ENCODE data around the gene CFAP65. TPM values are rescaled to one million over a fixed set of nuclear protein-coding genes. Genes with fewer than 3 reads are reported as not detected.

The CFAP65 gene
- total and polyA plus RNA-seq, 2 of the 4 experiments (the other 2 are of a cell fraction): not detected

DNA sequence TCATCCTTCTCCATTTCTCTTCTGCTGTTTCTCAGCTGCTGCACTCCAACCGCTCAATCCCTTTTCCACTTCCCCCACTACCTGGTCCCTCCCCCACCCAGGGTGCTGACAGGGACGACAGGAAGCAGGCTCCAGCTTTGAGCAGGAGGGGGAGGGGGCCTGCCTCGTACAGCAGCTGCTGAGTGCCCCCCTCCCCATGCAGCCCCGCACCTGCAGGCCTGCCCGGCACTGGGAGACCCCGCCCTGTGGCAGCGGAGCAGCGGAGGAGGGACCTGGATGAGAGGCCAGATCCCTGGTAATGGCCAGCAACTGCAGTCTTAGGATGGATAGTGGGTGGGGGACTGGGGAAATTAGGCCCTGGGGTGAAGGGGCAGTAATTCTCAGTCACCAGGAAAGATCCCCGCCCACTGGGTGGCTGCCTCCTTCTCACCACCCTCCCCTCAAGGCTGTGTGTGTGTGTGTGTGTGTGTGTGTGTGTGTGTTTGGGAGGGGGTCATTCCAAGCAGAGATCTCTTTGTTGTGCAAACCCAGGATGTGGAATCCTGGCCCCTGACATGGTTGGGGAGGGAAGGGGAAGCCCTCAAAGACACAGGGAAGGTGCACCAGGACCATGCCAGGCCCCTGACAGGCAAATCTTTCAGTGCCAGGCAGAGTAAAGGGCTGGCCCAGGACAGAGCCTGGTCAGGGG, 41.3 kb downstream of the CFAP65 start:
- H3K4me3 ChIP-seq (ENCODE audit: insufficient read depth, low read depth, low read length): no peak overlapping the region
- intact Hi-C loops (cut with micrococcal nuclease): no loop called here
- BruUV-seq (replicated peaks): no TSS peak

More for the DNA sequence above, 41.3 kb downstream of the CFAP65 start:
- H3K79me1 ChIP-seq (ENCODE audit: low read depth in 1 of 2, low read length in 2 of 2): no peaks in the 10 kb centered on the region
- in situ Hi-C loops (cut with MboI; ENCODE audit: low sequenced_read_pairs): no loop called here
- no peak overlapping the region for H3K18ac ChIP-seq (ENCODE audit: low read depth, low read length)
- no peak overlapping the region for H3K23ac ChIP-seq (ENCODE audit: low read depth, low read length)
- no peak for TF ChIP-seq NFE2L2 (IDR thresholded peaks at IDR 0.05; ENCODE audit: low read depth, low read length)
- TF ChIP-seq RFX5 (IDR thresholded peaks at IDR 0.05; ENCODE audit: low read depth, low read length): no peak
- TF ChIP-seq RAD21 (IDR thresholded peaks at IDR 0.05; ENCODE audit: low read length): no peak
- TF ChIP-seq, protein P1, sequence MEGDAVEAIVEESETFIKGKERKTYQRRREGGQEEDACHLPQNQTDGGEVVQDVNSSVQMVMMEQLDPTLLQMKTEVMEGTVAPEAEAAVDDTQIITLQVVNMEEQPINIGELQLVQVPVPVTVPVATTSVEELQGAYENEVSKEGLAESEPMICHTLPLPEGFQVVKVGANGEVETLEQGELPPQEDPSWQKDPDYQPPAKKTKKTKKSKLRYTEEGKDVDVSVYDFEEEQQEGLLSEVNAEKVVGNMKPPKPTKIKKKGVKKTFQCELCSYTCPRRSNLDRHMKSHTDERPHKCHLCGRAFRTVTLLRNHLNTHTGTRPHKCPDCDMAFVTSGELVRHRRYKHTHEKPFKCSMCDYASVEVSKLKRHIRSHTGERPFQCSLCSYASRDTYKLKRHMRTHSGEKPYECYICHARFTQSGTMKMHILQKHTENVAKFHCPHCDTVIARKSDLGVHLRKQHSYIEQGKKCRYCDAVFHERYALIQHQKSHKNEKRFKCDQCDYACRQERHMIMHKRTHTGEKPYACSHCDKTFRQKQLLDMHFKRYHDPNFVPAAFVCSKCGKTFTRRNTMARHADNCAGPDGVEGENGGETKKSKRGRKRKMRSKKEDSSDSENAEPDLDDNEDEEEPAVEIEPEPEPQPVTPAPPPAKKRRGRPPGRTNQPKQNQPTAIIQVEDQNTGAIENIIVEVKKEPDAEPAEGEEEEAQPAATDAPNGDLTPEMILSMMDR (conservative IDR thresholded peaks at IDR 0.05; ENCODE audit: low read depth, low read length): no peak
- TF ChIP-seq FOS (IDR thresholded peaks at IDR 0.05; ENCODE audit: low read depth, low read length): no peak
- no peak for TF ChIP-seq POLR2A (IDR thresholded peaks at IDR 0.05; ENCODE audit: low read depth, low read length)
- no peak for TF ChIP-seq SMC3 (IDR thresholded peaks at IDR 0.05; ENCODE audit: low read depth, low read length)
- TF ChIP-seq RCOR1 (IDR thresholded peaks at IDR 0.05; ENCODE audit: insufficient replicate concordance, low read length): no peak
- no peak for TF ChIP-seq ELK1 (IDR thresholded peaks at IDR 0.05; ENCODE audit: borderline replicate concordance, low read depth, low read length)
- no peak for TF ChIP-seq BHLHE40 (IDR thresholded peaks at IDR 0.05; ENCODE audit: low read depth, low read length)
- no peak for TF ChIP-seq MXI1 (IDR thresholded peaks at IDR 0.05; ENCODE audit: borderline replicate concordance, low read depth, low read length)
- no peak for TF ChIP-seq USF2 (IDR thresholded peaks at IDR 0.05; ENCODE audit: low read depth, low read length)
- TF ChIP-seq MAZ (IDR thresholded peaks at IDR 0.05; ENCODE audit: borderline replicate concordance, low read depth, low read length): no peak
- TF ChIP-seq CEBPB (IDR thresholded peaks at IDR 0.05; ENCODE audit: low read depth, low read length): no peak
- CTCF ChIA-PET: no interaction called here
- DNase-seq: no peak
- no peak overlapping the region for H2AK9ac ChIP-seq (replicated peaks; ENCODE audit: low read depth, low read length, poor library complexity)
- no peaks in the 10 kb centered on the region for H3K36me3 ChIP-seq (ENCODE audit: control insufficient read depth, insufficient read depth, low read length)
- WGBS, 2 experiments (ENCODE audit: extremely low coverage in 2 of 2, insufficient read length in 1 of 2): no CpG with 5 or more reads among the region's 9 CpGs
- H3K4me2 ChIP-seq (ENCODE audit: low read depth, low read length): no peak overlapping the region
- no peak overlapping the region for H2BK15ac ChIP-seq (ENCODE audit: low read depth, low read length)
- H4K91ac ChIP-seq (ENCODE audit: insufficient read depth, low read depth, low read length): no peak overlapping the region
- POLR2A ChIA-PET (ENCODE audit: unreplicated experiment): no interaction called here
- no peaks in the 10 kb centered on the region; the same call in 1 of the 2 replicates for H3K9me3 ChIP-seq (ENCODE audit: control insufficient read depth, insufficient read depth, low read length)
- H4K8ac ChIP-seq (ENCODE audit: low read depth in 2 of 2, low read length in 2 of 2): no peak overlapping the region
- H3K27ac ChIP-seq (ENCODE audit: insufficient read depth, low read length): no peak overlapping the region
- H2AFZ ChIP-seq (replicated peaks; ENCODE audit: low read length, poor library complexity): peak overlapping the region; percentile 16
- no peaks in the 10 kb centered on the region; the same call in 1 of the 2 replicates for H4K20me1 ChIP-seq (ENCODE audit: insufficient read depth, low read length)
- no peak overlapping the region for H2BK20ac ChIP-seq (ENCODE audit: low read depth, low read length)
- ATAC-seq (ENCODE audit: low read depth): no peak
- no peak overlapping the region for H4K5ac ChIP-seq (ENCODE audit: low read depth, low read length)
- H3K4me1 ChIP-seq (ENCODE audit: control insufficient read depth, insufficient read depth, low read length): no peaks in the 10 kb centered on the region
- no peak overlapping the region for H2BK5ac ChIP-seq (ENCODE audit: low read depth, low read length, poor library complexity, severe bottlenecking)
- H3K27me3 ChIP-seq (ENCODE audit: control insufficient read depth, insufficient read depth, low read length): peaks cover 84% of the 10 kb centered on the region
- H3K9me1 ChIP-seq (ENCODE audit: insufficient read depth, low read length): no peaks in the 10 kb centered on the region
- H3K9ac ChIP-seq (ENCODE audit: low read depth, low read length): no peak overlapping the region
- H2AK5ac ChIP-seq (ENCODE audit: low read depth, low read length): no peak overlapping the region
- no peak overlapping the region for H2BK120ac ChIP-seq (ENCODE audit: low read depth, low read length)
- no peak overlapping the region for H3K4ac ChIP-seq (ENCODE audit: low read depth, low read length)
- dilution Hi-C loops (cut with HindIII; ENCODE audit: low sequenced_read_pairs, unreplicated experiment): no loop called here
- H3K56ac ChIP-seq (ENCODE audit: extremely low read depth, insufficient read depth, low read length): no peak overlapping the region
- H3K14ac ChIP-seq (replicated peaks; ENCODE audit: low read depth, low read length): no peak overlapping the region

Data from IMR-90 (cell line).